NCI-H1048 (cell line): ENCODE measurements around the gene GALNT2.

Source experiments
- DNase-seq: peaks from one replicate; lab custom pipeline; 2025; lab: John Stamatoyannopoulos, UW

The GALNT2 gene

DNA sequence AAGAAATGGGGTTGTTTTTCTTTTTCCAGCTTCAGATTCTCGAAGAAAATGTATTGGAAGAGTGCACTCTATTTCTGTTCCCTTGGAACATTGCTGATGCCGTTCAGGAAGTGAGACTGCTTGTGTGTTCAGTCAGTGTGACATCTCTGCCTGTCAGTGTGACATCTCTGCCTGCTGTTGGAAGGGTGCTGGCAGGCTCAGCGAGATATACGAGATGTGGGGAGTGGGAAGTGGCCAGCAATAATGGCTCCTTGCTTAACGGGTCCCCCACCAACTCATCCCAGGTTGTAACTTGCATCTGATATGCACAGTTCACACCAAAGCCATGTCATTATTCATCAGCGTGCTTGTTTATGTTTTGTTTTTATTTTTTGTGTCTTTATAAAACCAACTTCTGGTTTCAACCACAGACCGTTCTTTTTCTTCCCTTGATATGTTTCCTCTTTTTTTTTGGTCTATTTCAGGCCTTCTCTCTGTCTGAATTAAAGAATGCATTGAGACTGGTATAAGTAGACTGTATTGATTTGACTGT lies 145.4 kb downstream of the GALNT2 start:
- DNase-seq, result no peak

DNA sequence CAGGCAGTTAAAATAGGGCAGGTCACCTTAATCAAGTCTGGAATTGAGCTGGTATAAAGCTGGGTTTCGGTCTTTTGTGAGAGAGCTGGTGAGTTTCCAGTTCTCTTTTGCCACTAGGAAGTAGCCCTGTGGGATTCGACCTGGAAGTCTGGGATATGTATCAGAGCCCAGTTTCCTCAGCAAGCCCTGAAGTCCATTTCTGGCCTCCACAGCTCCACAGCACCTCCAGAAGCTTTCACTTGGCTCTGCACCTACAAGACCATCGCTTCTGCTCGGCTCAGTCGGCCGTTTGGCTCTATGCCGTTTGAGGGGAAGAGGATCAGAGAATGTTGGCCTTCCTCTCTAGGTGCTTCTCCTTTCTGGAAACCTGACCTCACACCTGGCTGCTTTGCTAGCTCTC lies 148.0 kb downstream of the GALNT2 start:
- no peak for DNase-seq

DNA sequence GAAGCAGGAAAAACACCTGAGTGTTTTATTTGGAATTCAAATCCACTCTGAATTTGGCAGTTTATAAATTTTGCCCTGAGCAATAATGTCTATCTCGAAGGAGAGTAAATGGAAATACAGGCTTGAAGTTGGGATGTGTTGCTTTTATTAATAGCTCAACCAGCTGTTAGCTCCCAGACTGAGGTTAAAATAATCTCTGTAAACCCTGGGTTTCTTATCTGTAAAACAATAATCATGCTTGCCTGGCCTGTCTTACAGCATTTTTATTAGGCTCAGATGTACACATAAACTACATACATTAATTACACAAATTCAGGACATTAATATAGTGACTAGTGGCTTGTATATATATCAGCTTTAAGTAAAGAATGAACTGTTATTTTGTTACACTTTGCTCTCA lies 148.5 kb downstream of the GALNT2 start:
- DNase-seq, result no peak

DNA sequence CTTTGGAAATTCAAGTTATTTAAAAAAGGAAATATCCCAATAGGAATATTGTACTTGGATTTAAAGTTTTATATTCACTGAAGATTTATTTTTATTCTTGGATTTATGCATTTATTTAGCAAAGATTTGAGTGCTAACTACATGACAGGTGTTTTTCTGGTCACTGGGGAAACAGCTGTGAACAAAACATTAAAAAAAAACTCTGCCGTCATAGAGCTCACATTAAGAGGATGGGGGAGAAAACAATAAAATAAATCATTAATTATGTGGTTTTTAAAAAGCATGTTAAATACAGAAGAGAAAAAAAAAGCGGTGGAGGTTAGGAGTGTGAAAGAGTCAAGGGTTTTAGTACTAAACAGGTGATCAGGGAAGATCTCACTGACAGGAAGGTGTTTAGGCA lies 149.9 kb downstream of the GALNT2 start:
- no peak for DNase-seq

DNA sequence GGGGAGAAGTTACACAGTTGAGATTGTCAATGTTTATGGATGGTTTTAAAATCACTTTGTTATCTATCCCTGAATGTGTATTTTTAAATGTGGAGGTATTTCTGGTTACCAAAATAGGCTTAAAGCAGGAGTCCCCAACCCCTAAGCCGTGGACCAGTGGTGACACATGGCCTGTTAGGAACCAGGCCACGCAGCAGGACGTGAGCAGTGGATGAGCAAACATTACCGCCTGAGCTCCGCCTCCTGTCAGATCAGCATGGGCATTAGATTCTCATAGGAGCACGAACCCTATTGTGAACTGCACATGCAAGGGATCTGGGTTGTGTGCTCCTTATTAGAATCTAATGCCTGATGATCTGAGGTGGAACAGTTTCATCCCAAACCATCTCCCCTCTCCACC lies 151.6 kb downstream of the GALNT2 start:
- no peak for DNase-seq

DNA sequence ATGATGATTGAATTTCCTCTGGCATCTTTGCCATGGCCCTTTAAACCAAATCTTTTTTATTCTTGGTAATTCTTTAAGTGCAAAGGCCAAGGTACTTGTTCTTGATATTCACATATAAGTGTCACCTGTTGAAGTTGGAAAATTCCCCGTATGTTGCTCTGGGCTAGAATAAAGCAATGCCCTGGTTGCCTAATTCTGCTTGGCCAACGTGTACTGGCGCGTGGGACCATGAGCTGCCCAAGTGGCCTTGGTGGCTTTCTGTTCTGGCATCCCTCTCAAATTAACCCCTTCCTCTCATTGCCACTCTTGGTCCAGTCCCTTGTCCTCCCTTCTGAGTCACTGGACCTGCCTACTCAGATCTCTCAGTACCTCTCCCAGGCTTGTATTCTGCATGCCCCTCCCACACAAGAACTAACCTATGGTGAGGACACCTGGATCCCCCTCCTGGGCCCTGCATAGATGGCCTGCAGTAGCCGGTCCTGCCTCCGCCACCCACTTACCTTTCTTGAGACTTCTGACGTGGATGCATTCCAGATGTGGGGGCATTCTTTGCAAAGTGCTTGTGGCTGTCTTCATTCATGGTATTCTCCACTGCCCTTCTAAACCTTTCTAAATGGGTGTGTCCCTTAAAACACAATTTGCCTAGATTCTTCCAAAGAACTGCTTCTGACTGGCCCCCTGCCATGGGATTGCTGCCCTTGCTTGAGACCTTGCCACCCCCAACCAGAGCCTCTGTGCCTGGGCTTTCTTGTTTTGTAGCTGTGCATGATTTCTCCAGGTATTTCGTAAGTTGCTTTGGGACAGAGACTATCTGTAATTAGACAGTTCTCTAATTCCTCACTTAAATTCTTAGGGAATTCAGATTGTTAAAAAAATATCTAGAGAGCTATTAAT lies 152.4 kb downstream of the GALNT2 start:
- DNase-seq, result no peak

DNA sequence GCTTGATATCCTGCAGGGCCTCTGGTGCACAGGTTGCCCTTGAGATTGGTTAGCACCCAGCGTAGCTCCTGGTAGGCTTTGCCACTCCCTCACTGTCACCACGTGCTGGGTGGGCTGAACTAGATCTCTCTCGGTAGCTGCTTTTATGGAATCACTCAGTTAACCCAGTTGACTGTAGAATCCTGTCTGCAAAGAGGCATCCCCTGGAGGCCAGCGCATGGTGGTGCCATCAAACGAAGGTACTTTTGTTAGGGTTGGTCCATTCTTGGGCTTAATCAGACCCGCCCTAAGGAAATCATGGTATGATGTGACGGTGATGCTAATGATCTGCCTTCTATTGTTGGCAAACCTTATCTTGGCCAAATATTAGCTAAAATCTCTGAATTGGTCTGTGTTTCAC lies 153.4 kb downstream of the GALNT2 start:
- DNase-seq, result no peak

DNA sequence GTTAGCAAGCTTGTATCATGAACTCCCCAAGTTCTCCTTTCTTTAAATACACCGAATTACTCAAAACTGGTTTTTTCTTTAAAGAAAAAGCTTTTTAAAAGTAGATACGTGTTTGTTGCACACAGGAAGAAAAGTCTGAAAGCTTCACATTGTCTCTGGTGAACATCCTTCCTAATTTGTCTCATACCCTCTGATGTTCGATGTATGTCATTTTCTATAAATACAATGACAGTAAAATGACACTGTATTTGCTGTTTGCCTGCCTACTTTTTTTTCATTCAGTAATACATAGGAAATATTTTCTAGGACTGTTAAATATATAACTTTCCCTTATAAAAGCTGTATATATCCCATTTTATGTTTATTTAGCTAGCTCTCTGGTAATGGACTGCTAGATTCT lies 153.9 kb downstream of the GALNT2 start:
- no peak for DNase-seq

DNA sequence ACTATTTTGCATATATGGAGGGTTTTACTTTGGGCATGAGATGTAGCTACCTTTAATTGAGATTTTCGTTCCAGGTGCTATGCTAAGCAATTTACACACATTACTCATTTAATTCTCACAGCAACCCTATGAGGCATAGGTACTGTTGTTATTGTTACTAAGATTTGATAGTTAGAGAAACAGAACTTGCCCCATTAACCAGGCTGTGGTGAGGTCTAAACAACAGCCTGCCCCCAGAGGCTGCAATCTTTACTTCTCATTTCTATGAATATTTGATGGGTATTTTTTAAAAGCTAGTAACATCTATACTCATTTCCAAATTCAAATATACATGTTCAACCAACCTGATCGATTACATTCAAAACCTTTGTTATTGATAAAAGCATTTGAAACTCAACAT lies 155.6 kb downstream of the GALNT2 start:
- no peak for DNase-seq

DNA sequence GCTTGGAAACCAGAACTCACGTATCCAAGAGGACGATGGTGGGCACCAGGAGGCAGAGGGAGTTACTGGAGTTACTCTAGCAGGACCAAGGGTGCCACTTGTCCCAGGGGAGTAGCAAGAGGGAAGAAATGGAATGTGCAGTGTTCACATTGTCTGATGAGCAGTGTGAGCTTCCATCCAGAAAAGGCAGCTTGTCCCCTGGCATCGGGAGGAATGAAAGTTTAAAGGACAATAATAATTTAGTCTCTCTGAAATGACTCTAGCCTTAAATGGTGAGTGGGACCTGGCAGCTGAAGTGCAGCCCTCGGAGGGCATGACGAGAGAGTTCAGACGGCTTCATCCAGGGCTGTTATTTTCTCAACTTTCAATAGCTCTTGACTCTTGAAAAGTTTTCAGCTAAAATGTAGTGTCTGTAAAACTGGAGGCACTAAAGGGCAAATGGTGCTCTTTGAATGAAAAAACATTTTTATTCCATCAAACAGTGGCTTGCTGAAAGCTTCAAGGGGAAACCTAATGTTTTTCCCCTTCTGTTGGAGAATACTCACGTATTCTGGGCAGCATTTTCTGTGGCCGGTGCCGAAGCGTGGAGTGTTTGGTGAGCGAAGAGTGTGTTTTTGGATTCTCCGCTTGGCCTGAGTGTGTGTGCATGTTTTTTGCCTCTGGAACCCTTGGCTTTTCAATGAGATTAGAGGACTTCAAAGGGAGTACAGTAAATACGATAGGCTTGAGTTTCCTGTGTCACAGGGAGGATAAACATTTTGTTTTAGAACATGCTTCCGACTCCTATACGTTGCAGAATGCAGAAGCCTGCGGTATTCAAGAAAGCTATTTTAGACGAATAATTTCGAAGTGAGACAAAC lies 157.3 kb downstream of the GALNT2 start:
- DNase-seq, result no peak

DNA sequence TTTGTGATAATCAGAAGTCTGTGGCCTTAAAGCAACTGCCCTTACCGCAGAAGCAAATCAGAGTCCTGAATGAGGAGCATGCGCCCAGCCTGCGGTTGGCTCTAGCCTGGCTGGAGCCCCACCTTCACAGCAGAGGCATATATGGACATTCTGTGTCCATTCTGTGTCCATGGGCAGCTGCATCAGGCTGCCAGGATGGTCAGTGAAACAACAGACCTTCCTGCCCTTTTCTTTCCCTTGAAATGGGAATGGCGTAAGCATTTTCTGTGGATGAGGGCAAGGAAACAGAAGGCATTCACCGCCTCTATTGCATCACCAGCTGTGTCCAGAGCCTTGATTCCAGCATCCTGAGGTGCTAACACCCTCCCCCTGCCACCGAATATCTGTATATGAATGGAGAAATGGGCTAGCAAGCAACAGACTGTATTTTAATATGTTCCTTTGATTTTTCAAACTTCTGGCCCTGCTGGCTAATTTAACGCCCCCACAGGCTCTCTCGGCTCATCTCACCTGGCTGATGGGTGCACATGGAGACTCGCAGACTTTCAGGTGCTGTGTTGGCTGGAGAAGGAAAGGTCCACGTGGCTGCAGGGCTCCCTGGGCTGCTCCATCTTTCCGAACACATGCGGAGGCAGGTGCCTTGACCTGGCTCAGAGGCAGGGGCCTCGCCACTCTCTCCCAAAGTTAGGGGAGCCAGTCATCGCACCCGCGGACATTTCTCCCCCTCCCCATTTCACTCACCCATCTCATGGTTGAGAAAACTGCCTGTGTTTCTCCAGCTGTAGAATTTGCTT lies 159.2 kb downstream of the GALNT2 start:
- DNase-seq, result no peak

DNA sequence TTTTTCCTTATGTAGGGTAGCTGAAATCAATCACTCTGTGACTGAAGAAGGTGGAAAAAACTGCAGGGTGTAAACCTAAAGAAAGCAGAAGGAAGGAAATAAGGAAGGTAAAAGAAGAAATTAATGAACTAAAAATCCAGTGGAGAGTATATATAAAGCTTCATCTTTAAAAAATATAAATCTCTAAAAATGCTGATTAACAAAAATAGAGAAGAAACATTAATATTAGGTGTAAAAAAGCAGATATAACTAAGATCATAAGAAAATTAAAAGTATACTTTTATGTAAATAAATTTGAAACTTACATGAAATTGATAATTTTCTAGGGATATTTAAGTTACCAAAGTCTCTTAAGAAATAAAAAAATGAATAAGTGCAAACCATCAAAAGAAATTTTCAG lies 159.8 kb downstream of the GALNT2 start:
- DNase-seq, result no peak

DNA sequence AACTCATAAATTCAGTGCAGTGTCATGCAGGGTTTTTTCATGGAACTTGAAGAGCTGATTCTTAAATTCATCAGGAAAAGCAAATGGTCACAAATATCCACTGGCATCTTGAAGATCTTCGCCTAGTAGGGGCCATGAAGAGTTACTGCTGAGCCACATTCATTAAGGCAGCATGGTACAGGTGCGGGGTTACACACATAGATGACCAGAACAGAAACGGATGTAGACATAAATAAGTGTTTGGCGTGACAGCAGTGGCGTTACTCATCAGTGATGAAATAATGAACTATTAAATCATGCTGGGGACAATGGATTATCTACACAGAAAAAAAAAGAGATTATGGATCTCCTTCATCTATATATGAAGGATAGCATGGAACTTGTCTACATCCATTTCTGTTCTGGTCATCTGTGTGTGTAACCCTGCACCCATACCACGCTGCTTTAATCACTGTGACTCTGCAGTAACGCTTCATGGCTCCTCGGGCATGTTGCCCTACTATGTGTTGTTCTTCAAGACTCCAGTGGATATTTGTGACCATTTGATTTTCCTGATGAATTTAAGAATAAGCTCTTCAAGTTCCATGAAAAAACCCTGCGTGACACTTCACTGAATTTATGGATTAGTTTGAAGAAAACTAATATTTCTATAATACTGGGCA lies 161.3 kb downstream of the GALNT2 start:
- DNase-seq, result no peak

DNA sequence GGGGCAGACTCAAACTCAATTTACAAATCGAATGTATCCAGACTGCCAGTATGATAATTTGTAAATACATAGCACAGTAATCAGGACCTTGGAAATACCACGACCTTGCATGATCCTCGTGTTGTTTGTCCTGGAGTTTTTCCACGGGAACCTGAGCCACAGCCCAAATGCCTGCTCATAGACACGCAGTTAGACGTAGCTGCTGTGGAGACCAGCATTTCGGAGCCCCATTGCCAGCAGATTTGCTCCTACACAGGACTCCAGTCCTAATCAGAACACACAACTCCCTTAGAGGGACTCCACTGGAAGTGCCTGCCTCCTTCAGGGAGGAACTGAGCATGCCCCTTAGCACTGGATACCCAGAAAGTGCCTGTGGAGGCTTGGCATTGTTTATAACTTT lies 163.2 kb downstream of the GALNT2 start:
- DNase-seq, result no peak

DNA sequence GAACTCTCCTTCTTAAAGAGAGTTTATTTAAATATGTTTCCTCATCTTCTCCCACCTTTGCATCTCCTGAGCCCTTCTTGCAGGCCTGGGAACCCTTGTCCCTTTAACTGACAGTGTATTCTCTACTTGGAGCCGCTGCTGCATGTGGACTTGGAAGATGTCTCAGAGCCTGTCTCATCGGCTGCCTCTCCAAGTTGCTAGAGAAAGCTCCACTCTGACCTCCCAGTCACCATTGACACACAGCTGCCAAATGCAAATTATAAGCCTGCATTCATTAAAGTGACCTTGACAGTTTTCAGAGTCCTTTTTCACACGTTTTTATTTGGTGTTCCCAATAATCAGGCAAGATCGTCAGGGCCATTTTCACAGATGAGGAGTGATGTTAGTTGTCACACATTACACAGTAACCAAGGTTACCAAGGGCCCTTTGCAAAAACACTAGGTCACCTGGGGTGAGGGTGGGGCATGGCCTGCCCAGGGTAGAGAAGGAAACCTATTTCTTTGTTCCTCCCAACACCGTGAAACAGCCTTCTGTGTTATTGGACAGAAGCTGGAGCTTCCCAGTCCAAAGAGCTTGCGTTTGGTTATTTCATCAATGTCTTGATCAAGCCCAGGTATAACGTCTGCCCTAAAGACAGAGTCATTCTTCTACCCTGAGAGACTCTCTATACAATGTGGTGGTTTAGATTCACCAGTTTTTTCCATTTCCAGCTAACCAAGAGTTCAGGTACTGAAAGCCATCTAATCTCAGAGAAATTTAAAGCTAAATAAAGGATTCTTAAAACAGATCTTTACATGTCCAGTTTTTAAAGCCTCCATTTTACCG lies 164.1 kb downstream of the GALNT2 start:
- no peak for DNase-seq

DNA sequence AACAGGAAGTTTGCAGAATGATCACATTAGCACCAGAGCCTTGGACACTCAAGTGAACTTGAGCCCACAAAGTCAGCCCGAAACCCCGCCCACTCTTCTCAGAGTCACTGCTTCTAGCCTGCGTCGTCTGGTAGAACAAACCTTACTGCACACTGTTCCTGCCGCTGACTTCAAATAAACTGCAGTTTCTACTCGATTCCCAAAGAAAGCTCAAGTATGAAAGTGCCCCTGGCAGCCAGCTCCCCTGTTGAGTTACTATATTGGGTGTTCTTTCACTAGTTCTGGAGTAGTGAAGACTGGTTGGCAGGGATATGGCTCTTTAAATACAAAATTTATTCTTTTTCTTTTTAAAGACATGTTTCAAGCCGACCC lies 164.7 kb downstream of the GALNT2 start:
- no peak for DNase-seq

DNA sequence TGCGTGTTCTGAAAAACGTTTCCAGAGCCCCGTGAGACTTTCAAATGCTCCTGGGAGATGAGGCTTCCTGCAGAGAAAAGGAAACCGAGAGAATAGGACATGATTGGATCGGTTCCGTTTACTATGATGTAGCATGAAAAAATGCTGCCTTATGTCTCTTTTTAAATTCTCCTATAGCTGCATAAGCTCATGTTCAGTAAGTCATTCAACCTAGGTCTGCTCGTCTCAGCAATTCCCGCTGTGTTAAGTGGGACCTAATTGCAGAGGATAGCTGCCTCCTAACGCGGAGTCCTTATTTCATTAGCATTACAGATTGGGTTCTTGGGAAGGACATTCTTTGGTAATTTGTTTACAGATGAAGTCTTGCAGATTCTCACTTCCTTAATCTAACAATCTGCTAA lies 165.3 kb downstream of the GALNT2 start:
- no peak for DNase-seq

DNA sequence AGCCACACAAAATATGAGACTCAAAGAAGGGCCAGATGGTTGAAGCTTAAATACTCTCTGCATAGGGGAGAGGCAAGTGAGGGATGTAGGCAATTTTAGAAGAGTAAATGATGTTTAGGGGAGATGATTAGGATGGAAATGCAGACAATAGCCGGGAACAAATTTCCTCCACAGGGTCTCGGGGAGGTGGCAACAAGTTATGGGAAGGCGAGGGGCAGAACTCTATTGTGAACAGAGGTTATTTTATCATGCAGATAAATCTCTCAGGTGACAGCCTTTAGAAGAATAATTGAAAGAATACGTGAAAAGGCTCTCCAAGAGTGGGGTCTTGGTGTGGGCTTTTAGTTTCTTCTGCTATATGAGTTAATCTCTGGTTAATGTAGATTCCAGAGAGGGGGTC lies 166.7 kb downstream of the GALNT2 start:
- no peak for DNase-seq

DNA sequence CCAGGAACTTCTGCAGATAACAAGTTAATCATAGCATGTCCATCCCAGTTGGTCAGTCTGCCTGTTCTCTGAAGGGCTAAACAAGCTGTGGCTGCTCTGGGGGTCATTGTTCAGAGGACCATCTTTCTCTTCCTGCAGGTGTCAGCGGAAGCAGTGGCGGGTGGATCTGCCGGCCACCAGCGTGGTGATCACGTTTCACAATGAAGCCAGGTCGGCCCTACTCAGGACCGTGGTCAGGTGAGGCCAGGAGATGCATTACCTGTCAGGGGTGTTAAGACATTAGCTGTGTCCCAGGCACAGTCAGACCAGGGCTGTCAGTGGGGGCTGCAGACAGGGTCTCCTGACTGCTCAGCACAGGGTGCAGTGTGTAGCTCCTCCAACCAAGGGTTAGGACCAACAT lies 168.8 kb downstream of the GALNT2 start:
- no peak for DNase-seq

DNA sequence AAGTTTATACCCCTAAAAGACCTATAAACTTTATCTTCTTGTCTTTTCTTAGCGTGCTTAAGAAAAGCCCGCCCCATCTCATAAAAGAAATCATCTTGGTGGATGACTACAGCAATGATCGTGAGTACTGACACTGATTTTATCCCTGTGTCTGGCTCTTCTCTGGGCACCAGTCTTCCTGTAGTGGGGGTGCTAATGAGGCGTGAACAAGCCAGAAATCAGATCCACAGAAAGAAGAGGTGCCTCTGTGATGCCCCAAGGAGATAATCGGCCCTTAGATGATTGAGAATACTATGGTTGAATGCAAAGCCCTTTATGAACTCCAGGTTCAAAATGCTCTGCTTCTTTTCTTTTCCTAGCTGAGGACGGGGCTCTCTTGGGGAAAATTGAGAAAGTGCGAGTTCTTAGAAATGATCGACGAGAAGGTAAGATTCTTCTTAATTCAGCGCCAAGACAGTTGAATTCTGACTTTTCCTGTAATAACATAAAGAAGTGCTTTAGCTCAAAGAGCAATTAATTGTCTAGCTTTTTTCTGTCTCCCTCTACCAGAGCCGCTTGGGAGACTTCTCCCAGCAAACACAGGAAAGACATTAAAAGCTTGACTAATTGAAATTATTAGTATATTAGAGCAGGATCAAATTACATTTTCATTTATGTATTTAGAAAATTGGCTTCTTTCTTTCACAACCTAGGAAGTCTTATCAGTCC lies 169.4 kb downstream of the GALNT2 start:
- DNase-seq, result no peak
